Calu3 (cell line): ENCODE data around the gene CKAP5. TPM values are rescaled to one million over a fixed set of nuclear protein-coding genes. Genes with fewer than 3 reads are reported as not detected.

Experiments used
- Bru-seq: library from RNA; stranded (reverse); fragments of 400-500 nt; gene quantifications from one replicate; lab custom pipeline; 2021; lab: Mats Ljungman, UMichigan
- BruChase-seq, 2 experiments: library from RNA; stranded (reverse); fragments of 400-500 nt; gene quantifications; one replicate each; lab custom pipeline; 2021; lab: Mats Ljungman, UMichigan
- BruUV-seq: library from RNA; stranded (reverse); fragments of 400-500 nt; replicated peaks from 2 replicates; lab custom pipeline; 2021; lab: Mats Ljungman, UMichigan
- CTCF ChIA-PET: fragments of 300-600 bp; sonication (Branson Sonifier 250); formaldehyde crosslinking; loops from one replicate; lab custom pipeline; 2022; ENCODE audit warnings: antibody characterized with exemption; lab: Charles Lee
- DNase-seq: peaks from one replicate; pipeline ENCODE4 v3.0.0; 2022
- H3K27ac Mint-ChIP-seq: one replicate; pipeline ENCODE4 v1.8.0; 2022; ENCODE audit warnings: mixed read lengths; ENCODE audit not compliant: unreplicated experiment
- H3K27me3 Mint-ChIP-seq: one replicate; pipeline ENCODE4 v1.8.0; 2022; ENCODE audit warnings: mixed read lengths; ENCODE audit not compliant: unreplicated experiment
- H3K36me3 Mint-ChIP-seq: one replicate; pipeline ENCODE4 v1.8.0; 2022; ENCODE audit warnings: mild to moderate bottlenecking, moderate library complexity, mixed read lengths; ENCODE audit not compliant: insufficient read depth, unreplicated experiment
- H3K4me1 Mint-ChIP-seq: one replicate; pipeline ENCODE4 v1.8.0; 2022; ENCODE audit warnings: mild to moderate bottlenecking, low read depth, mixed read lengths; ENCODE audit not compliant: unreplicated experiment
- H3K4me3 Mint-ChIP-seq: one replicate; pipeline ENCODE4 v1.8.0; 2022; ENCODE audit warnings: mild to moderate bottlenecking, low read depth, moderate library complexity, mixed read lengths; ENCODE audit not compliant: unreplicated experiment
- H3K9me3 Mint-ChIP-seq: one replicate; pipeline ENCODE4 v1.8.0; 2022; ENCODE audit warnings: low read depth, mixed read lengths; ENCODE audit not compliant: unreplicated experiment
- intact Hi-C: fragments of 100-400 bp; cut with micrococcal nuclease; formaldehyde crosslinking; loops from one replicate; pipeline ENCODE4 v1.10.0; 2022; ENCODE audit not compliant: unreplicated experiment
- long read RNA-seq: library from polyadenylated mRNA; stranded (forward); transcript quantifications from one replicate; pipeline ENCODE4 v2.0.0, GENCODE V29; 2022
- total RNA-seq: library from RNA; stranded (reverse); gene quantifications from 2 replicates; pipeline ENCODE4 v1.2.3, GENCODE V29; 2022
- TF ChIP-seq, protein P1 (sequence below): fragments of 200-600 bp; IDR thresholded peaks from one replicate; pipeline ENCODE4 v1.8.0; 2022; ENCODE audit warnings: antibody characterized with exemption; ENCODE audit not compliant: unreplicated experiment

Gene CKAP5
- total RNA-seq (124 and 140 TPM in 2 replicates), Bru-seq, nascent RNA (percentile 89 among the genes with signal in this experiment), BruChase-seq, experiment 1, labeled RNA remaining after a 6-hour chase (percentile 91 among the genes with signal in this experiment), BruChase-seq, experiment 2, labeled RNA remaining after a 2-hour chase (percentile 87 among the genes with signal in this experiment)
- long read RNA-seq, full-length matches to known transcripts: 8 of 26 reads
- long read RNA-seq, partial matches to known transcripts: 11 of 26 reads
- long read RNA-seq, other reads (novel, unspliced or antisense): 7 of 26 reads

DNA sequence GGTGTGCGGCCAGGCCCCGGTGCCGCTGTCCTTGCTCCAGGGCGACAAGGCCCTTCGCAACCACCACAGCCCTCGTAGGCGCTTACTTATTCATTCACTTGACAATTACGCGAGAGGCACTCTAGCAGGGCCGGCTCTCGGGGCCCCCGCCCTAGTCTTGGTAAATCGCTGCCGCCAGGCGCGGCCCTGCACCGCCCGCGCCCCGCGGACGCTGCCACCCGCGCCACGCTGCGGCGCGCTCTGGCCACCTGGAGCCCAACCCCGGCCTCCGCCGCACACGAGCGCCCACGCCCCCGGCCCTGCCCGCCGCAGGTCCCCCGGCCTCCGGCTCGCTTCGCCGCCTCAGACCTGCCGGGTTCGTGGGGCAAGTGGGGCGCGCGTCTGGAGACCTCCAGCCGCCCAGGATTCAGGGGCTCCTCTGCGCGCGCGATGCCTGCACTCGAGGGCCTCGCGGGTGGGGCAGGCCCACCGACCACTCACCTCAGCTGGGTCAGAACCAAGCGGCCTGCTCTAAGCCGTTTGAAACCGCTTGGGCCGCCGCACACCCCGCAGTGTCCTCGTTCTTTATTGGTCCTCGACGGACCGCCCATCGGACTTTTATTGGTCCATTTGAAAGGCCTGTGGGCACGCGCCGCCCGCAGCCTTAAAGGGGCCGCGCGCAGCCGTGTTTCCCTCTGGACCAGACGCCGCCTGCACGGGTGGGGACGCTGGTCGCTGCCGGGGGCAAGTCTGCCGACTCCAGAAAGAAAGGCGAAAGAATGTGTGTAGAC, at the start of gene CKAP5:
Gene CKAP5, minus strand, starts transcription at position 541 of the 770 bp plus-strand sequence. CDS start 25,049 bp downstream, outside the sequence.
- DNase-seq: peak; percentile 89
- Mint-ChIP-seq H3K27me3 (no peaks in the 10 kb centered on the region), H3K9me3 (no peaks in the 10 kb centered on the region), H3K4me3 (peak within 1 kb of the TSS; percentile 95), H3K36me3 (peaks cover 35% of the 10 kb centered on the region), H3K27ac (peak within 1 kb of the TSS; percentile 84), H3K4me1 (peaks cover 18% of the 10 kb centered on the region)
- CTCF ChIA-PET: no interaction called here
- intact Hi-C loops: no loop called here
- no TSS peak for BruUV-seq
- TF ChIP-seq, protein P1, sequence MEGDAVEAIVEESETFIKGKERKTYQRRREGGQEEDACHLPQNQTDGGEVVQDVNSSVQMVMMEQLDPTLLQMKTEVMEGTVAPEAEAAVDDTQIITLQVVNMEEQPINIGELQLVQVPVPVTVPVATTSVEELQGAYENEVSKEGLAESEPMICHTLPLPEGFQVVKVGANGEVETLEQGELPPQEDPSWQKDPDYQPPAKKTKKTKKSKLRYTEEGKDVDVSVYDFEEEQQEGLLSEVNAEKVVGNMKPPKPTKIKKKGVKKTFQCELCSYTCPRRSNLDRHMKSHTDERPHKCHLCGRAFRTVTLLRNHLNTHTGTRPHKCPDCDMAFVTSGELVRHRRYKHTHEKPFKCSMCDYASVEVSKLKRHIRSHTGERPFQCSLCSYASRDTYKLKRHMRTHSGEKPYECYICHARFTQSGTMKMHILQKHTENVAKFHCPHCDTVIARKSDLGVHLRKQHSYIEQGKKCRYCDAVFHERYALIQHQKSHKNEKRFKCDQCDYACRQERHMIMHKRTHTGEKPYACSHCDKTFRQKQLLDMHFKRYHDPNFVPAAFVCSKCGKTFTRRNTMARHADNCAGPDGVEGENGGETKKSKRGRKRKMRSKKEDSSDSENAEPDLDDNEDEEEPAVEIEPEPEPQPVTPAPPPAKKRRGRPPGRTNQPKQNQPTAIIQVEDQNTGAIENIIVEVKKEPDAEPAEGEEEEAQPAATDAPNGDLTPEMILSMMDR: no peak

- no peak for DNase-seq
- Mint-ChIP-seq H3K27me3 (no peaks in the 10 kb centered on the region), H3K9me3 (no peaks in the 10 kb centered on the region), H3K4me1 (peaks cover 10% of the 10 kb centered on the region), H3K27ac (no peak overlapping the region), H3K36me3 (peaks cover 12% of the 10 kb centered on the region), H3K4me3 (no peak overlapping the region)
- CTCF ChIA-PET: interaction anchor here (0.6 to 1.6 kb wide), 3 partner anchors 20 to 257 kb away, joined by 3 to 7 read pairs (median 6); no protein-coding TSS in a partner anchor
- TF ChIP-seq, protein P1: no peak
- intact Hi-C loops: no loop called here
- BruUV-seq: no TSS peak
Observed at GRCh38 chr11:46895821-46896220, 49.7 kb upstream of the CKAP5 start.

- TF ChIP-seq, protein P1: no peak
- BruUV-seq: no TSS peak
- CTCF ChIA-PET: no interaction called here
- H3K4me1 Mint-ChIP-seq: peaks cover 10% of the 10 kb centered on the region
- H3K36me3 Mint-ChIP-seq: peaks cover 7% of the 10 kb centered on the region
- intact Hi-C loops: no loop called here
- no peak for DNase-seq
- H3K4me3 Mint-ChIP-seq: no peak overlapping the region
- H3K9me3 Mint-ChIP-seq: no peaks in the 10 kb centered on the region
- H3K27me3 Mint-ChIP-seq: no peaks in the 10 kb centered on the region
- no peak overlapping the region for H3K27ac Mint-ChIP-seq
Observed at GRCh38 chr11:46894961-46895360, 48.9 kb upstream of the CKAP5 start.

DNA sequence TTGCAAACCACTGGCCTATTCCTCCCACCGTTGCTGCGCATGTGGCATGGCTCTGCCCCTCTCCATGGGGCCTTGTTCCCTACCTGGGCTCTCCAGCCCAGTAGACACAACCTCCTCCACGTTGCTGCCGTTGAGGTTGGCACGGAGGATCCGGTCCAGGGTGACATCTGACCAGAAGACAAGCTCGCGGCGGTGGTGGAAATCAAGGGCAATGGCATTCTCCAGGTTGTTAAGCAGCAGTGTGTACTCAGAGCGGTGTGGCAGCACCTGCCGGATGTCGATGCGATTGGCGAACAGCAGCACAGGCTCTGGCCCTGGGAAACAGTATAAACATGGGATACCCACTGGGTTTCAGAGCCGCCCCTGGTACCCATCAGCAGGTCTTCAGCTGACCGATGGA, 48.4 kb upstream of the CKAP5 start:
- peaks cover 6% of the 10 kb centered on the region for H3K36me3 Mint-ChIP-seq
- H3K9me3 Mint-ChIP-seq: no peaks in the 10 kb centered on the region
- TF ChIP-seq, protein P1: no peak
- no peak overlapping the region for H3K4me3 Mint-ChIP-seq
- no peak for DNase-seq
- peaks cover 10% of the 10 kb centered on the region for H3K4me1 Mint-ChIP-seq
- intact Hi-C loops: no loop called here
- H3K27me3 Mint-ChIP-seq: no peaks in the 10 kb centered on the region
- BruUV-seq: no TSS peak
- no peak overlapping the region for H3K27ac Mint-ChIP-seq
- CTCF ChIA-PET: no interaction called here
